DMS 273 (cell line): ENCODE results near the gene VPREB3.
A peak's percentile ranks its signal among the peaks of the same experiment; 100 is the strongest.

ENCODE experiments used
- DNase-seq: peaks from one replicate; lab custom pipeline; 2025; ENCODE audit not compliant: unreplicated experiment; lab: John Stamatoyannopoulos, UW

Gene VPREB3

GRCh38 chr22:23754220-23754919 lies at the start of gene VPREB3:
VPREB3 (minus strand) TSS chr22:23754425; CDS start chr22:23754363, 62 bp downstream.
- no peak for DNase-seq

GRCh38 chr22:23803001-23803819 lies 49.0 kb upstream of the VPREB3 start:
- DNase-seq, result no peak

GRCh38 chr22:23801886-23802377 lies 47.7 kb upstream of the VPREB3 start:
- DNase-seq, result no peak

- no peak for DNase-seq
Observed at GRCh38 chr22:23801238-23801821, 47.1 kb upstream of the VPREB3 start.

GRCh38 chr22:23800297-23801237 lies 46.3 kb upstream of the VPREB3 start:
- no peak for DNase-seq

- DNase-seq, result no peak
Observed at GRCh38 chr22:23796461-23796860, 42.2 kb upstream of the VPREB3 start.

- no peak for DNase-seq
Observed at GRCh38 chr22:23793326-23793725, 39.1 kb upstream of the VPREB3 start.

- DNase-seq, result no peak
Observed at GRCh38 chr22:23791738-23792645, 37.8 kb upstream of the VPREB3 start.

- peak; percentile 24 for DNase-seq
Observed at GRCh38 chr22:23790819-23791737, 36.9 kb upstream of the VPREB3 start.

GRCh38 chr22:23789638-23790037 lies 35.4 kb upstream of the VPREB3 start:
- DNase-seq, result peak; percentile 41

- no peak for DNase-seq
Observed at GRCh38 chr22:23789121-23789520, 34.9 kb upstream of the VPREB3 start.

GRCh38 chr22:23787910-23788309 lies 33.7 kb upstream of the VPREB3 start:
- DNase-seq, result no peak

GRCh38 chr22:23787600-23787896 lies 33.3 kb upstream of the VPREB3 start:
- no peak for DNase-seq

- peak; percentile 93 for DNase-seq
Observed at GRCh38 chr22:23786752-23787599, 32.8 kb upstream of the VPREB3 start, which contains the start of gene SMARCB1. SMARCB1 (plus strand) TSS chr22:23786966; CDS start chr22:23787170, 204 bp downstream.

GRCh38 chr22:23786261-23786710 lies 32.1 kb upstream of the VPREB3 start:
- DNase-seq, result no peak

GRCh38 chr22:23784215-23784732 lies 30.0 kb upstream of the VPREB3 start:
- DNase-seq, result no peak
